Stimulated activated CD8-positive, alpha-beta memory T cell treated with anti-CD3 and anti-CD28 coated beads, Interleukin-4, amount 100 ng/mL, for 24 hours (primary cell): ENCODE measurements around the gene PJVK.

Experiments
- DNase-seq: peaks from one replicate; pipeline ENCODE4 v3.0.0-alpha.2; 2020; ENCODE audit warnings: low read depth

The PJVK gene

GRCh38 chr2:178482437-178482836, 31.3 kb downstream of the PJVK start:
- DNase-seq = no peak

GRCh38 chr2:178484245-178485041, 33.3 kb downstream of the PJVK start:
- no peak for DNase-seq

- DNase-seq = no peak
Measured at GRCh38 chr2:178485356-178485755, 34.2 kb downstream of the PJVK start.

- no peak for DNase-seq
Measured at GRCh38 chr2:178491612-178492011, 40.4 kb downstream of the PJVK start.

GRCh38 chr2:178496049-178496448, 44.9 kb downstream of the PJVK start:
- no peak for DNase-seq

DNA sequence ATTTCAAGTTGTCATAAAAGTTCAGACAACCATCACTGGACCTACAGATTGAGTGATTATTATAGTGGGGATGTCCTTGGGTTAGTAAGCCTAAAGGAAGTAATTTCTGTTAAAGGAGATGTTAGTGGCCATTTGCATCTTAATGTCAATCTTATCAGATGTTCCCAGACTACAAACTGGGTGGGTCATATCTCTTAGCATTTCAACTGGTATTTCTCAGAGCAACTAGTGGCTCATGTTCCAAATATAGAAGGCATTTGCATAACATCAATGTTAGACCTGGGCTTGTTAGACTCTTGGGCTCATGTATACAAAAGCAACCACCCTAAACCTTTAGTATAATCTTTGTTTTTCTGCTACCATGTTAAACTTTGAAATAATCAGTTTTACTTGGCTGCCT, 47.0 kb downstream of the PJVK start:
- no peak for DNase-seq

GRCh38 chr2:178499640-178500039, 48.5 kb downstream of the PJVK start:
- no peak for DNase-seq

- no peak for DNase-seq
Measured at GRCh38 chr2:178502751-178503150, 51.6 kb downstream of the PJVK start.

DNA sequence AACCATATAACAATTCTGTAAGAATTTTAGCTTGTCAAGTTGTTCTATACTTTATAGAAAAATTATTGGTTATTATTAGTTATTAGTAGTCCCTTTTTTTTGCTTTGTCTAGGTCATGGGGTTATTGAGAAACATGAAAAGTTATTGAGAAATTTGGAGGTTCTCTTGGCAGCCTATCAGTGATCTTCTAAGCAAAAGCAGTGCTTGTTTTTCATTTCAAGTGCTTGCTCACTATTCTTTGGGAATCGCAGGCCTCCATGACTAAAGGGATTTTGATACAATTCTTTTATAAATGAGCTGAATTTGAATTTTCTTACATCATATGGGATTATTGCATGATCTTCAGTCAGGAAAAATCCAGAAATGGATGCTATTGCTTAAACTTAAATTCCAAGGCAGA, 54.9 kb downstream of the PJVK start:
- DNase-seq = no peak

GRCh38 chr2:178506524-178506923, 55.3 kb downstream of the PJVK start:
- no peak for DNase-seq

GRCh38 chr2:178506949-178507348, 55.8 kb downstream of the PJVK start:
- DNase-seq = no peak

DNA sequence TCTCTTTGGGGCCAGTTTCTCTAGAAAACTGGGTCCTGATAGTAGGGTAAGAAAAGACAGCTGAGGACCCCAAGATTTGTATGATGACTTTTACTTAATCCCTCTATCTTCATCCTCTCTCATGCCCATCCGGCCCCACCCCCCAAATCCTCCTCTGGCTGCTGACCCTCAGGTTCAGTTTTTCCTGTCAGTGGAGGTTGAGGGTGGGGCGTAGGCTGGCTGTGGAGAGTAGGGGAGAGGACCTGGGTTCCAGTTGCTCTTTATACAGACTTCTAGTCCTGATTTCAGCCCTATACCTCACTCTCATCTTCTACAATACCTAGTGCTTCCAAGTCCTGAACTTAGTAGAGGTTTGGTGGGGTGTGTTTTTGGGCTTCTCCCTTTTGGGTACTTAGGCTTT, 57.5 kb downstream of the PJVK start:
- no peak for DNase-seq

- DNase-seq = no peak
Measured at GRCh38 chr2:178510384-178510783, 59.2 kb downstream of the PJVK start.
